A673 (cell line): ENCODE data around the gene GJB5. TPM values are rescaled to one million over a fixed set of nuclear protein-coding genes. Genes with fewer than 3 reads are reported as not detected.
A peak's percentile ranks its signal among the peaks of the same experiment; 100 is the strongest.

Experiments
- BruUV-seq: library from RNA; stranded (reverse); fragments of 400-500 nt; replicated peaks from 2 replicates; lab custom pipeline; 2021; lab: Mats Ljungman, UMichigan
- CTCF ChIA-PET: fragments of 300-600 bp; sonication (Branson Sonifier 250); formaldehyde crosslinking; loops from one replicate; lab custom pipeline; 2022; ENCODE audit warnings: antibody characterized with exemption; lab: Charles Lee
- POLR2A ChIA-PET: fragments of 300-600 bp; sonication (Branson Sonifier 250); formaldehyde crosslinking; loops from one replicate; lab custom pipeline; 2022; ENCODE audit warnings: antibody characterized with exemption; ENCODE audit not compliant: low non-redundant PET; lab: Charles Lee
- DNase-seq: peaks from one replicate; pipeline ENCODE4 v3.0.0-alpha.2; 2015; ENCODE audit warnings: low spot score
- H3K27ac ChIP-seq: fragments of 200-600 bp; sonication (generic); 2 replicates; pipeline ENCODE4 v1.5.1; 2016; ENCODE audit warnings: mixed run types, low read depth, mild to moderate bottlenecking, mixed read lengths, antibody characterized with exemption, low read length; ENCODE audit not compliant: poor library complexity, severe bottlenecking
- H3K27me3 ChIP-seq: fragments of 200-600 bp; sonication (generic); replicated peaks from 2 replicates; pipeline ENCODE4 v1.6.1; 2017; ENCODE audit warnings: mixed run types, low read depth, mild to moderate bottlenecking, mixed read lengths, antibody characterized with exemption, low read length; ENCODE audit not compliant: insufficient read depth, poor library complexity
- H3K36me3 ChIP-seq: fragments of 200-600 bp; sonication (generic); 2 replicates; pipeline ENCODE4 v1.6.1; 2016; ENCODE audit warnings: mixed run types, mild to moderate bottlenecking, mixed read lengths, antibody characterized with exemption, low read length; ENCODE audit not compliant: insufficient read depth, poor library complexity, severe bottlenecking
- H3K4me1 ChIP-seq: fragments of 200-600 bp; sonication (generic); 2 replicates; pipeline ENCODE4 v1.6.1; 2017; ENCODE audit warnings: mixed run types, mild to moderate bottlenecking, mixed read lengths, antibody characterized with exemption, low read length; ENCODE audit not compliant: insufficient read depth, poor library complexity, severe bottlenecking
- H3K4me3 ChIP-seq: fragments of 200-600 bp; sonication (generic); 2 replicates; pipeline ENCODE4 v1.5.1; 2016; ENCODE audit warnings: low read depth, mixed run types, mild to moderate bottlenecking, mixed read lengths, low read length; ENCODE audit not compliant: poor library complexity, severe bottlenecking
- H3K9me3 ChIP-seq: fragments of 200-600 bp; sonication (generic); 2 replicates; pipeline ENCODE4 v1.6.1; 2016; ENCODE audit warnings: mixed run types, low read depth, mild to moderate bottlenecking, mixed read lengths, antibody characterized with exemption, low read length; ENCODE audit not compliant: poor library complexity, severe bottlenecking
- EZH2 ChIP-seq: fragments of 200-600 bp; sonication (generic); IDR thresholded peaks from 2 replicates; pipeline ENCODE4 v1.6.1; 2017; ENCODE audit warnings: borderline replicate concordance, low read depth, mild to moderate bottlenecking, mixed read lengths, antibody characterized with exemption, low read length; ENCODE audit not compliant: poor library complexity, severe bottlenecking
- intact Hi-C: fragments of 100-400 bp; cut with micrococcal nuclease; formaldehyde crosslinking; loops from one replicate; pipeline ENCODE4 v1.10.0; 2022; ENCODE audit not compliant: unreplicated experiment
- total RNA-seq: library from RNA; stranded (reverse); gene quantifications from 2 replicates; pipeline ENCODE4 v1.2.3, GENCODE V29; 2021
- TF ChIP-seq, protein P1 (sequence below): fragments of 300-800, 200-600 bp; sonication (generic); conservative IDR thresholded peaks from 2 replicates; pipeline ENCODE4 v1.5.1; 2017; ENCODE audit warnings: low read depth, mild to moderate bottlenecking, antibody characterized with exemption, low read length, moderate library complexity, mixed read lengths

GJB5 gene
- total RNA-seq, 1 experiment from 2014 or later, result not detected

DNA sequence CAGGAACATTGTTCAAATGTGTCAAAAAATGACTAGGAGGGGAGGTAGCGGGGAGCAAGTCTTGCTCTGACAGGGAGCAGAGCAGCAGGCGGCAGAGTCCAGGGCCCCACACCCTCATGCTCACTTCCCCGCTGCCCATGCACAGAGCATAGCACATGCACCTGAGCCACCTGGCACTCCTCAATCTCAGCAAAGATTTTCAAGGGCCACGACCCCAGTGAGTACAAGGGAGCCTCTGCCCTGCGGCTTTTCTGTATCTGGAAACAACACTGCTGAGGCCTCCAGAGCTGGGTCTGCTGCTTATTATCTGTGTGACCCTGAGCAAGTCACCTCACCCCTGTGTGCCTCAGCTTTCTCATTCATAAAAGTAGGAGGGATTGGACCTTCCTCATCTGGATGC, 25.1 kb downstream of the GJB5 start:
- no TSS peak for BruUV-seq
- intact Hi-C loops, result no loop called here
- POLR2A ChIA-PET, result no interaction called here

DNA sequence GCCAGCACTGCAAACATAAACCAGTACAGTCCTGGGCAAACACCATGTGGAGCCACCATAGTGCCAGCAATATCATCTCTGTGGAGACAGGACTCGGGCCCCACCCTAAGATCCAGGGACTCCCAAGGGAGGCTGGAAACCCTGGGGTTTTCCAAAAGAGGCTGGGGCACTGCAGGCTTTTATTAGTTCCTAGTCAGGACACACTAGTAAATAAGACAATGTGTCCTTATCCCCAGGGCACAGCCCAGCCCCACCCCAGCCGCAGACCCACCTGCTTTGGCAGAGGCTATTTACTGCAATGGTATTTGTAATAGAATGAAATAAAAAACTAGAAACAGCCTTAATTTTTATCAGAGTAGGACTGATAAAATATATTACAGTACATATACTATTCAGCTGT, 25.7 kb downstream of the GJB5 start:
- Histone ChIP-seq H3K27ac (no peak overlapping the region), H3K9me3 (no peaks in the 10 kb centered on the region), H3K36me3 (no peaks in the 10 kb centered on the region), H3K4me1 (no peaks in the 10 kb centered on the region), H3K27me3 (peaks cover 39% of the 10 kb centered on the region), H3K4me3 (no peak overlapping the region)
- ChIA-PET CTCF (no interaction called here), POLR2A (no interaction called here)
- TF ChIP-seq, protein P1, sequence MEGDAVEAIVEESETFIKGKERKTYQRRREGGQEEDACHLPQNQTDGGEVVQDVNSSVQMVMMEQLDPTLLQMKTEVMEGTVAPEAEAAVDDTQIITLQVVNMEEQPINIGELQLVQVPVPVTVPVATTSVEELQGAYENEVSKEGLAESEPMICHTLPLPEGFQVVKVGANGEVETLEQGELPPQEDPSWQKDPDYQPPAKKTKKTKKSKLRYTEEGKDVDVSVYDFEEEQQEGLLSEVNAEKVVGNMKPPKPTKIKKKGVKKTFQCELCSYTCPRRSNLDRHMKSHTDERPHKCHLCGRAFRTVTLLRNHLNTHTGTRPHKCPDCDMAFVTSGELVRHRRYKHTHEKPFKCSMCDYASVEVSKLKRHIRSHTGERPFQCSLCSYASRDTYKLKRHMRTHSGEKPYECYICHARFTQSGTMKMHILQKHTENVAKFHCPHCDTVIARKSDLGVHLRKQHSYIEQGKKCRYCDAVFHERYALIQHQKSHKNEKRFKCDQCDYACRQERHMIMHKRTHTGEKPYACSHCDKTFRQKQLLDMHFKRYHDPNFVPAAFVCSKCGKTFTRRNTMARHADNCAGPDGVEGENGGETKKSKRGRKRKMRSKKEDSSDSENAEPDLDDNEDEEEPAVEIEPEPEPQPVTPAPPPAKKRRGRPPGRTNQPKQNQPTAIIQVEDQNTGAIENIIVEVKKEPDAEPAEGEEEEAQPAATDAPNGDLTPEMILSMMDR, result no peak
- no peak for TF ChIP-seq EZH2
- intact Hi-C loops, result no loop called here
- no TSS peak for BruUV-seq
- DNase-seq, result no peak

More for the DNA sequence above, 25.1 kb downstream of the GJB5 start:
- CTCF ChIA-PET, result no interaction called here
- H3K36me3 ChIP-seq, result no peaks in the 10 kb centered on the region
- H3K27ac ChIP-seq, result no peak overlapping the region
- H3K4me1 ChIP-seq, result no peaks in the 10 kb centered on the region
- DNase-seq, result no peak
- H3K27me3 ChIP-seq, result peaks cover 39% of the 10 kb centered on the region
- TF ChIP-seq EZH2, result no peak
- TF ChIP-seq, protein P1, result no peak
- H3K9me3 ChIP-seq, result no peaks in the 10 kb centered on the region
- H3K4me3 ChIP-seq, result no peak overlapping the region

DNA sequence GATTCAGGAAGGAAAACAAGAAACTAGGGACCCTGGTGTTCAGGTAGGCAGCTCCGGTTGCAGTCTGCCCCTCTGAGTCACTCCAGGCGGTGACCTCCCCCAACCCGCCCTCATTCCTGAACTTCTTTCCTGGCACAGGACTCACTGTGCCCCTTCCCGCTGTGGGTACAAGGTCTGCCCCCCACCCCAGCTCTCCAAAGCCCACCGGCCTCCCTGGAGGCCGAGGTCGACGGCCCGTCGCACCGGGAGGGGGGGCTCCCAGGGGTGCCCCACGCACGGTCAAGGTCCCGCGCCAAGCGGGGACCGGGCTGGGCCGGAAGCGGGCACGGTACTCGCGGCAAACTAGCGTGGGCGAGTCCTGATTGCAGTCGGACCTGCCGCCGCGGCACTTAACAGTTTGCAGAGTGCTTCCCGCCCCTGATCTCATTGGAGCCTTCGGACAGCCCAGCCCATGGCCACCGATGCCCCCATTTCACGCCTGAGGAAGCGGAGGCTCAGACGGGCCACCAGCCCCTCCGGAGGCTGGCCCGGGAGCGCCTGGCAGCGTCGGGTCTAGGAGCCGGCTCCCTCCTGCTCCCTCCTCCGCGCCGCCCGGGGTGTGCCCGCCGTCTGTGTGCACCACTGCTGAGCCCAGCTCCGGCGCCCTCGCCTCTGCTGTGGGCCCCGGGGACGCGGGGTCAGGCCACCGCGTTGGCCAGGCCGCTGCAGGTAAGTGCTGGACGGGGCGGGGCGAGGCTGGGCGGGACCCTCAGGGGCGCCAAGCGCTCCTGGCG, 26.4 kb downstream of the GJB5 start, which contains the start of gene GJB3:
Gene GJB3 (plus strand): TSS at position 144 of the 773 bp plus-strand sequence. CDS start 3,549 bp downstream, outside the sequence.
- Histone ChIP-seq H3K4me3 (peak within 1 kb of the TSS; percentile 33), H3K4me1 (no peaks in the 10 kb centered on the region), H3K27ac (no peak within 1 kb of the TSS), H3K27me3 (peaks cover 39% of the 10 kb centered on the region), H3K9me3 (no peaks in the 10 kb centered on the region), H3K36me3 (no peaks in the 10 kb centered on the region)
- CTCF ChIA-PET, result no interaction called here
- TF ChIP-seq, protein P1, result no peak
- TF ChIP-seq EZH2, result peak; percentile 87
- POLR2A ChIA-PET, result no interaction called here
- intact Hi-C loops, result no loop called here
- no TSS peak for BruUV-seq
- peak; percentile 14 for DNase-seq
